GM04504 (cell line): Measurements from ENCODE around the gene CLIC3.

Source experiments
- DNase-seq: peaks from one replicate; pipeline ENCODE4 v3.0.0-alpha.2; 2012; ENCODE audit warnings: low read depth

CLIC3 gene

GRCh38 chr9:136964171-136964689, 32.1 kb downstream of the CLIC3 start:
- DNase-seq = no peak

GRCh38 chr9:136963751-136964150, 32.6 kb downstream of the CLIC3 start:
- DNase-seq = no peak

GRCh38 chr9:136963341-136963740, 33.0 kb downstream of the CLIC3 start:
- DNase-seq = no peak

GRCh38 chr9:136962701-136963248, 33.6 kb downstream of the CLIC3 start:
- no peak for DNase-seq

GRCh38 chr9:136962163-136962562, 34.2 kb downstream of the CLIC3 start:
- DNase-seq = no peak

GRCh38 chr9:136961279-136962065, 34.9 kb downstream of the CLIC3 start:
- DNase-seq = no peak

GRCh38 chr9:136960938-136961275, 35.5 kb downstream of the CLIC3 start:
- DNase-seq = no peak

- no peak for DNase-seq
These were observed 36.0 kb downstream of the CLIC3 start for GRCh38 chr9:136960212-136960937.

GRCh38 chr9:136958898-136959850, 37.2 kb downstream of the CLIC3 start:
- no peak for DNase-seq

- no peak for DNase-seq
These were observed 37.9 kb downstream of the CLIC3 start for GRCh38 chr9:136958473-136958872.

- no peak for DNase-seq
These were observed 38.5 kb downstream of the CLIC3 start for GRCh38 chr9:136957901-136958300.

- DNase-seq = no peak
These were observed 38.9 kb downstream of the CLIC3 start for GRCh38 chr9:136957461-136957860.

- DNase-seq = no peak
These were observed 39.8 kb downstream of the CLIC3 start for GRCh38 chr9:136956604-136957003.

GRCh38 chr9:136955943-136956335, 40.4 kb downstream of the CLIC3 start:
- DNase-seq = no peak

- no peak for DNase-seq
These were observed 41.0 kb downstream of the CLIC3 start for GRCh38 chr9:136955202-136955942.

- DNase-seq = no peak
These were observed 41.9 kb downstream of the CLIC3 start for GRCh38 chr9:136954270-136955083.

GRCh38 chr9:136953771-136954269, 42.5 kb downstream of the CLIC3 start:
- no peak for DNase-seq

- no peak for DNase-seq
These were observed 43.2 kb downstream of the CLIC3 start for GRCh38 chr9:136952876-136953770.

GRCh38 chr9:136952321-136952850, 44.0 kb downstream of the CLIC3 start:
- no peak for DNase-seq
